GM12878 (cell line): ENCODE measurements around the gene NFATC1. TPM values are rescaled to one million over a fixed set of nuclear protein-coding genes. Genes with fewer than 3 reads are reported as not detected.

ENCODE experiments used
- ATAC-seq: fragments of 200-7000 bp; cut with Tn5 transposase; 3 replicates; pipeline ENCODE4 v1.9.1; 2020; ENCODE audit warnings: mild to moderate bottlenecking, moderate library complexity
- BruUV-seq: library from RNA; stranded (reverse); fragments of 400-500 nt; replicated peaks from 2 replicates; lab custom pipeline; 2021; lab: Mats Ljungman, UMichigan
- CTCF ChIA-PET: fragments of 300-600 bp; sonication (Branson Sonifier 250); formaldehyde crosslinking; extraction: SDS; loops from one replicate; lab custom pipeline; 2021; ENCODE audit warnings: inconsistent platforms; lab: Yijun Ruan, JAX
- POLR2A ChIA-PET: fragments of 350-600 bp; formaldehyde crosslinking; extraction: SDS; loops from one replicate; lab custom pipeline; 2021; ENCODE audit warnings: inconsistent platforms; lab: Charles Lee
- RAD21 ChIA-PET: fragments of 300-600 bp; sonication (Branson Sonifier 250); formaldehyde crosslinking; loops from one replicate; lab custom pipeline; 2023; ENCODE audit warnings: antibody characterized with exemption; ENCODE audit not compliant: unreplicated experiment; lab: Charles Lee
- SMC1A ChIA-PET: fragments of 300-600 bp; sonication (Branson Sonifier 250); formaldehyde crosslinking; loops from one replicate; lab custom pipeline; 2023; ENCODE audit not compliant: unreplicated experiment, uncharacterized antibody; lab: Charles Lee
- DNase-seq: peaks from one replicate; pipeline ENCODE4 v3.0.0-alpha.2; 2011; ENCODE audit warnings: low read depth, low spot score
- FAIRE-seq: peaks from 3 replicates; lab custom pipeline; 2011; peaks lifted over from hg19 to GRCh38; lab: Jason Lieb, UNC
- H2AFZ ChIP-seq: 2 replicates; pipeline ENCODE4 v1.6.0; 2011; ENCODE audit warnings: low read depth, low read length, control low read depth; ENCODE audit not compliant: control insufficient read depth
- H3K27ac ChIP-seq: 2 replicates; pipeline ENCODE4 v1.5.1; 2011; ENCODE audit warnings: control low read depth; ENCODE audit not compliant: control insufficient read depth, insufficient read depth
- H3K27me3 ChIP-seq, 2 experiments: replicated peaks in 1 of 2; 2 replicates each; pipeline versions ENCODE4 v1.6.0 to v1.6.1; 2011; ENCODE audit warnings: low read length in 1 of 2; ENCODE audit not compliant: control insufficient read depth in 2 of 2, insufficient read depth in 2 of 2
- H3K36me3 ChIP-seq, 2 experiments: 2 replicates each; pipeline ENCODE4 v1.5.1; 2011; ENCODE audit warnings: low read length in 1 of 2; ENCODE audit not compliant: control insufficient read depth in 2 of 2, insufficient read depth in 2 of 2
- H3K4me1 ChIP-seq: 2 replicates; pipeline ENCODE4 v1.6.1; 2011; ENCODE audit warnings: mild to moderate bottlenecking, low read length, moderate library complexity, mixed read lengths; ENCODE audit not compliant: control insufficient read depth, insufficient read depth
- H3K4me2 ChIP-seq: 2 replicates; pipeline ENCODE4 v1.6.0; 2011; ENCODE audit warnings: control low read depth; ENCODE audit not compliant: control insufficient read depth, insufficient read depth
- H3K4me3 ChIP-seq: fragments of 200-600 bp; sonication (generic); 2 replicates; pipeline ENCODE4 v1.5.1; 2016
- H3K79me2 ChIP-seq: 2 replicates; pipeline ENCODE4 v1.6.0; 2011; ENCODE audit warnings: low read length; ENCODE audit not compliant: control insufficient read depth, insufficient read depth
- H3K9ac ChIP-seq: 2 replicates; pipeline ENCODE4 v1.8.0; 2011; ENCODE audit warnings: low read length, control low read depth, mixed read lengths; ENCODE audit not compliant: control insufficient read depth, insufficient read depth
- H3K9me3 ChIP-seq: replicated peaks from 3 replicates; pipeline ENCODE4 v1.5.1; 2011; ENCODE audit warnings: mild to moderate bottlenecking, low read length; ENCODE audit not compliant: control insufficient read depth, insufficient read depth
- H4K20me1 ChIP-seq: 2 replicates; pipeline ENCODE4 v1.6.0; 2011; ENCODE audit not compliant: control insufficient read depth, insufficient read depth
- BCLAF1 ChIP-seq: fragments of 450-650 bp; IDR thresholded peaks from 2 replicates; pipeline ENCODE4 v1.6.1; 2017; ENCODE audit warnings: antibody characterized with exemption, mild to moderate bottlenecking, moderate library complexity
- CBFB ChIP-seq: IDR thresholded peaks from 2 replicates; pipeline ENCODE4 v1.6.1; 2016; ENCODE audit warnings: antibody characterized with exemption, low read depth
- CEBPZ ChIP-seq: fragments of 150-350 bp; IDR thresholded peaks from 2 replicates; pipeline ENCODE4 v1.6.1; 2016; ENCODE audit warnings: low read depth, low read length
- LARP7 ChIP-seq: fragments of 450-650 bp; IDR thresholded peaks from 2 replicates; pipeline ENCODE4 v1.6.1; 2017; ENCODE audit warnings: mild to moderate bottlenecking
- MYC ChIP-seq: IDR thresholded peaks from 2 replicates; pipeline ENCODE4 v1.6.1; 2011; ENCODE audit warnings: mild to moderate bottlenecking, low read length, moderate library complexity, inconsistent platforms; ENCODE audit not compliant: insufficient read depth, insufficient replicate concordance, insufficient read length, severe bottlenecking
- PBX3 ChIP-seq: IDR thresholded peaks from 2 replicates; pipeline ENCODE4 v1.6.1; 2011; ENCODE audit warnings: mild to moderate bottlenecking, low read depth, low read length, moderate library complexity; ENCODE audit not compliant: insufficient replicate concordance
- RAD21 ChIP-seq: IDR thresholded peaks from 2 replicates; pipeline ENCODE4 v1.6.1; 2011; ENCODE audit warnings: mild to moderate bottlenecking, low read depth, low read length, moderate library complexity; ENCODE audit not compliant: insufficient read depth
- RBBP5 ChIP-seq: fragments of 200-600 bp; sonication (generic); conservative IDR thresholded peaks from 2 replicates; pipeline ENCODE4 v1.6.1; 2016
- STAT3 ChIP-seq: IDR thresholded peaks from 2 replicates; pipeline ENCODE4 v1.6.1; 2011; ENCODE audit warnings: low read depth, low read length, improper control_type of control experiment
- TCF3 ChIP-seq: IDR thresholded peaks from 2 replicates; pipeline ENCODE4 v1.6.1; 2012; ENCODE audit warnings: low read depth, mild to moderate bottlenecking, low read length, borderline replicate concordance; ENCODE audit not compliant: insufficient read depth
- ZNF592 ChIP-seq: fragments of 450-650 bp; IDR thresholded peaks from 2 replicates; pipeline ENCODE4 v1.6.1; 2017; ENCODE audit warnings: mild to moderate bottlenecking, moderate library complexity
- WGBS: methylation state at CpG from one replicate; pipeline ENCODE4 v1.1.6; 2016; ENCODE audit warnings: low lambda C conversion rate; ENCODE audit not compliant: insufficient replicate concordance, insufficient coverage; ENCODE audit errors: missing lambda C conversion rate; 5-methylcytosine and 5-hydroxymethylcytosine counted together
- in situ Hi-C: fragments of 300-500 bp; cut with MboI; formaldehyde crosslinking; loops from 9 replicates; pipeline ENCODE4 v1.14.3; 2018; ENCODE audit warnings: mixed read lengths
- intact Hi-C: fragments of 100-400 bp; cut with micrococcal nuclease; formaldehyde crosslinking; loops from one replicate; pipeline ENCODE4 v1.14.2; 2022; ENCODE audit not compliant: unreplicated experiment
- polyA plus RNA-seq, 11 experiments: library from polyadenylated mRNA; depleted of rRNA in 4 of 11; unstranded in 6 of 11; stranded (reverse) in 5 of 11; fragments of >200 nt; fragmentation: Nextera tagmentation in 4 of 11; fragmentation: Illumina TruSeq in 1 of 11; extraction: Ambion mirVana in 4 of 11; extraction: Trizol in 1 of 11; gene quantifications; 1 replicate in 1 of 11; 2 replicates in 10 of 11; pipeline versions ENCODE4 v1.2.1 to v1.2.3, GENCODE V29; 2011 to 2016; ENCODE audit warnings: inconsistent platforms in 2 of 11, missing spikeins in 2 of 11, low read depth in 1 of 11
- total RNA-seq, 4 experiments: library from RNA; depleted of rRNA in 3 of 4; stranded (reverse); fragments of >200 nt in 3 of 4; fragmentation: Illumina TruSeq in 1 of 4; extraction: Trizol in 1 of 4; gene quantifications; 2 replicates each; pipeline versions ENCODE4 v1.2.1 to v1.2.3, GENCODE V29; 2013 to 2021

NFATC1 gene
- total and polyA plus RNA-seq, 10 of the 15 experiments (the other 5 are each of a cell fraction or from before 2014, with no cell fraction given), result 0.84 to 20.8 (median 5.1) TPM

- Histone ChIP-seq H2AFZ (no peak overlapping the region), H3K9ac (peak overlapping the region; percentile 36; the same call in 1 of the 2 replicates), H3K4me2 (peak overlapping the region; percentile 51), H3K4me1 (peaks cover 26% of the 10 kb centered on the region), H3K4me3 (no peak overlapping the region), H3K36me3 (no peaks in the 10 kb centered on the region), H3K79me2 (no peaks in the 10 kb centered on the region), H3K27me3 (no peaks in the 10 kb centered on the region), H3K9me3 (no peaks in the 10 kb centered on the region), H3K27ac (peak overlapping the region; percentile 69), H4K20me1 (no peaks in the 10 kb centered on the region)
- POLR2A ChIA-PET, result interaction anchor here (0.5 to 2.7 kb wide), 13 partner anchors 16 to 652 kb away, joined by 3 to 16 read pairs (median 5); no protein-coding TSS in a partner anchor
- RAD21 ChIA-PET, result interaction anchor here (0.9 to 2.7 kb wide), 14 partner anchors 16 to 149 kb away, joined by 5 to 38 read pairs (median 10); partner anchors contain the start of gene NFATC1
- no TSS peak for BruUV-seq
- DNase-seq (peak; percentile 49), ATAC-seq (peak; percentile 82), FAIRE-seq (peak; percentile 71)
- WGBS, result under 1% methylated on average over 13 of the region's 13 CpGs
- SMC1A ChIA-PET, result interaction anchor here (0.8 to 2.7 kb wide), 17 partner anchors 11 to 149 kb away, joined by 3 to 22 read pairs (median 6); partner anchors contain the start of gene NFATC1
- CTCF ChIA-PET, result interaction anchor here (0.7 to 2.8 kb wide), 16 partner anchors 15 to 149 kb away, joined by 3 to 31 read pairs (median 5); partner anchors contain the start of gene NFATC1
- intact Hi-C loops, result loop anchor here (1.0 kb wide), 1 partner anchor 58 kb away; no protein-coding TSS in a partner anchor
- in situ Hi-C loops, result no loop called here
- TF ChIP-seq ZNF592, result no peak
- TF ChIP-seq BCLAF1, result no peak
- TF ChIP-seq CEBPZ, result no peak
- no peak; the same call in 1 of the 2 replicates for TF ChIP-seq TCF3
- no peak for TF ChIP-seq CBFB
- no peak for TF ChIP-seq RAD21
- TF ChIP-seq PBX3, result no peak
- TF ChIP-seq MYC, result no peak
- no peak for TF ChIP-seq RBBP5
- no peak for TF ChIP-seq LARP7
- no peak; the same call in 1 of the 2 replicates for TF ChIP-seq STAT3
Observed at GRCh38 chr18:79523736-79524180, 128.0 kb downstream of the NFATC1 start.
